ENCODE data around the gene TSPOAP1. TPM values are rescaled to one million over a fixed set of nuclear protein-coding genes. Genes with fewer than 3 reads are reported as not detected.

TSPOAP1 gene
- total and polyA plus RNA-seq, 10 of the 15 experiments (the other 5 are each of a cell fraction or from before 2014, with no cell fraction given), result 0.58 to 16.4 (median 4.2) TPM; not detected in 1

GRCh38 chr17:58337210-58337599, 8.6 kb upstream of the TSPOAP1 start (continued):
- TF ChIP-seq ZBTB4 (CRISPR knock-in tag; IDR thresholded peaks at IDR 0.05), result 0 out of 2 replicates have a peak, but pooled peaks have one; percentile 2
- peak; percentile 40; the same call in 1 of the 2 replicates for TF ChIP-seq BMI1 (IDR thresholded peaks at IDR 0.05; ENCODE audit: borderline replicate concordance)
- peak; percentile 56; the same call in 1 of the 2 replicates for TF ChIP-seq ZNF687 (IDR thresholded peaks at IDR 0.05)
- TF ChIP-seq BHLHE40 (IDR thresholded peaks at IDR 0.05; ENCODE audit: borderline replicate concordance in 1 of 2, low read depth in 2 of 2, low read length in 1 of 2), result no peak
- TF ChIP-seq ZBTB40 (IDR thresholded peaks at IDR 0.05; ENCODE audit: borderline replicate concordance), result no peak
- peak; percentile 68 for TF ChIP-seq CHD2 (IDR thresholded peaks at IDR 0.05; ENCODE audit: borderline replicate concordance, low read depth, low read length)
- 0 out of 2 replicates have a peak, but pooled peaks have one; percentile 32 for TF ChIP-seq RCOR1 (conservative IDR thresholded peaks at IDR 0.05; ENCODE audit: low read depth, low read length)
- TF ChIP-seq ZSCAN29 (IDR thresholded peaks at IDR 0.05), result 0 out of 2 replicates have a peak, but pooled peaks have one; percentile 25
- TF ChIP-seq HCFC1 (IDR thresholded peaks at IDR 0.05; ENCODE audit: low read length), result no peak
- 0 out of 2 replicates have a peak, but pooled peaks have one; percentile 14 for TF ChIP-seq RB1 (IDR thresholded peaks at IDR 0.05; ENCODE audit: borderline replicate concordance)
- TF ChIP-seq MLLT1 (IDR thresholded peaks at IDR 0.05), result peak; percentile 98
- TF ChIP-seq ZBED1 (IDR thresholded peaks at IDR 0.05; ENCODE audit: borderline replicate concordance), result peak; percentile 67; the same call in 1 of the 2 replicates
- 0 out of 2 replicates have a peak, but pooled peaks have one; percentile 38 for TF ChIP-seq CHD1 (IDR thresholded peaks at IDR 0.05; ENCODE audit: low read depth, low read length)

All from GM12878 (cell line).